ENCODE measurements around the gene FAM120B. TPM values are rescaled to one million over a fixed set of nuclear protein-coding genes. Genes with fewer than 3 reads are reported as not detected.

The FAM120B gene
- total and polyA plus RNA-seq, 2 experiments from 2014 or later, result 7.2 to 16.7 TPM

DNA sequence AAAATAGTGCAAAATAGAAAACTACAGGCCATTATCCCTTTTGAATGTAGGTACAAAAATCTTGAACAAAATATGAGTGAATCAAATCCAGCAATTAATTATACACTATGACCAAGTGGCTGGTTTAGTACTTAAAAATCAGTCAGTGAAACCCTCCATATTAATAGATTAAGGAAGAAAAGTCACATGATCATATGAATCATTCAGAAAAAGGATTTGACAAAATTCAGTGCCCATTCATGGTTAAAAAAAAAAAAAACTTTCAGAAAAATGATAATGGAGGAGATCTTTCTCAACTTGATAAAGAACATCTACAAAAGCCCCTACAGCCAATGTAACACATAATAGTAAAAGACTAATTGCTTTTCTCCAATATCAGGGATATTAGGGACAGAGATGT, 75.0 kb downstream of the FAM120B start (continued):
- TF ChIP-seq ZNF462 (CRISPR knock-in tag; IDR thresholded peaks at IDR 0.05) (no peak), NANOG (IDR thresholded peaks at IDR 0.05; ENCODE audit: borderline replicate concordance) (no peak), EZH2 (IDR thresholded peaks at IDR 0.05; ENCODE audit: low read depth, unreplicated experiment) (no peak), EZH2phosphoT487 (IDR thresholded peaks at IDR 0.05; ENCODE audit: unreplicated experiment) (no peak), CREB1 (CRISPR knock-in tag; IDR thresholded peaks at IDR 0.05; ENCODE audit: low read depth) (no peak), ZNF114 (CRISPR knock-in tag; IDR thresholded peaks at IDR 0.05) (no peak)
- TF ChIP-seq, protein P1, sequence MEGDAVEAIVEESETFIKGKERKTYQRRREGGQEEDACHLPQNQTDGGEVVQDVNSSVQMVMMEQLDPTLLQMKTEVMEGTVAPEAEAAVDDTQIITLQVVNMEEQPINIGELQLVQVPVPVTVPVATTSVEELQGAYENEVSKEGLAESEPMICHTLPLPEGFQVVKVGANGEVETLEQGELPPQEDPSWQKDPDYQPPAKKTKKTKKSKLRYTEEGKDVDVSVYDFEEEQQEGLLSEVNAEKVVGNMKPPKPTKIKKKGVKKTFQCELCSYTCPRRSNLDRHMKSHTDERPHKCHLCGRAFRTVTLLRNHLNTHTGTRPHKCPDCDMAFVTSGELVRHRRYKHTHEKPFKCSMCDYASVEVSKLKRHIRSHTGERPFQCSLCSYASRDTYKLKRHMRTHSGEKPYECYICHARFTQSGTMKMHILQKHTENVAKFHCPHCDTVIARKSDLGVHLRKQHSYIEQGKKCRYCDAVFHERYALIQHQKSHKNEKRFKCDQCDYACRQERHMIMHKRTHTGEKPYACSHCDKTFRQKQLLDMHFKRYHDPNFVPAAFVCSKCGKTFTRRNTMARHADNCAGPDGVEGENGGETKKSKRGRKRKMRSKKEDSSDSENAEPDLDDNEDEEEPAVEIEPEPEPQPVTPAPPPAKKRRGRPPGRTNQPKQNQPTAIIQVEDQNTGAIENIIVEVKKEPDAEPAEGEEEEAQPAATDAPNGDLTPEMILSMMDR (conservative IDR thresholded peaks at IDR 0.05; ENCODE audit: low read depth in 2 of 2), result no peak
- TF ChIP-seq, protein P2, sequence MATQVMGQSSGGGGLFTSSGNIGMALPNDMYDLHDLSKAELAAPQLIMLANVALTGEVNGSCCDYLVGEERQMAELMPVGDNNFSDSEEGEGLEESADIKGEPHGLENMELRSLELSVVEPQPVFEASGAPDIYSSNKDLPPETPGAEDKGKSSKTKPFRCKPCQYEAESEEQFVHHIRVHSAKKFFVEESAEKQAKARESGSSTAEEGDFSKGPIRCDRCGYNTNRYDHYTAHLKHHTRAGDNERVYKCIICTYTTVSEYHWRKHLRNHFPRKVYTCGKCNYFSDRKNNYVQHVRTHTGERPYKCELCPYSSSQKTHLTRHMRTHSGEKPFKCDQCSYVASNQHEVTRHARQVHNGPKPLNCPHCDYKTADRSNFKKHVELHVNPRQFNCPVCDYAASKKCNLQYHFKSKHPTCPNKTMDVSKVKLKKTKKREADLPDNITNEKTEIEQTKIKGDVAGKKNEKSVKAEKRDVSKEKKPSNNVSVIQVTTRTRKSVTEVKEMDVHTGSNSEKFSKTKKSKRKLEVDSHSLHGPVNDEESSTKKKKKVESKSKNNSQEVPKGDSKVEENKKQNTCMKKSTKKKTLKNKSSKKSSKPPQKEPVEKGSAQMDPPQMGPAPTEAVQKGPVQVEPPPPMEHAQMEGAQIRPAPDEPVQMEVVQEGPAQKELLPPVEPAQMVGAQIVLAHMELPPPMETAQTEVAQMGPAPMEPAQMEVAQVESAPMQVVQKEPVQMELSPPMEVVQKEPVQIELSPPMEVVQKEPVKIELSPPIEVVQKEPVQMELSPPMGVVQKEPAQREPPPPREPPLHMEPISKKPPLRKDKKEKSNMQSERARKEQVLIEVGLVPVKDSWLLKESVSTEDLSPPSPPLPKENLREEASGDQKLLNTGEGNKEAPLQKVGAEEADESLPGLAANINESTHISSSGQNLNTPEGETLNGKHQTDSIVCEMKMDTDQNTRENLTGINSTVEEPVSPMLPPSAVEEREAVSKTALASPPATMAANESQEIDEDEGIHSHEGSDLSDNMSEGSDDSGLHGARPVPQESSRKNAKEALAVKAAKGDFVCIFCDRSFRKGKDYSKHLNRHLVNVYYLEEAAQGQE (IDR thresholded peaks at IDR 0.05; ENCODE audit: unreplicated experiment), result no peak

All from GM23338 (cell line).